ENCODE data around the gene ENOPH1. TPM values are rescaled to one million over a fixed set of nuclear protein-coding genes. Genes with fewer than 3 reads are reported as not detected.
"Not testable (repeated sequence)": the region's sequence is repeated elsewhere in the genome, so short reads cannot be mapped to it uniquely, and the experiment has no call there.

ENOPH1 gene
- 32.2 TPM for total RNA-seq

- peak; percentile 98 for DNase-seq
These were observed at the start of gene ENOPH1, which contains the start of gene HNRNPDL for GRCh38 chr4:82430193-82430963. Gene ENOPH1 (plus strand): TSS chr4:82430590. CDS start chr4:82430830, 240 bp downstream. Gene HNRNPDL (minus strand): TSS chr4:82430462. CDS start chr4:82429690, 772 bp downstream.

- DNase-seq: no peak
These were observed 49.6 kb upstream of the ENOPH1 start for GRCh38 chr4:82380831-82381230.

GRCh38 chr4:82381235-82381634 lies 49.2 kb upstream of the ENOPH1 start:
- no peak for DNase-seq

- DNase-seq: no peak
These were observed 48.6 kb upstream of the ENOPH1 start for GRCh38 chr4:82381661-82382296.

GRCh38 chr4:82382751-82383150 lies 47.6 kb upstream of the ENOPH1 start:
- no peak for DNase-seq

- DNase-seq: not testable (repeated sequence)
These were observed 44.1 kb upstream of the ENOPH1 start for GRCh38 chr4:82386312-82386711.

- DNase-seq: peak; percentile 19
These were observed 42.0 kb upstream of the ENOPH1 start for GRCh38 chr4:82388405-82388804.

GRCh38 chr4:82390061-82390460 lies 40.3 kb upstream of the ENOPH1 start:
- not testable (repeated sequence) for DNase-seq

- no peak for DNase-seq
These were observed 35.5 kb upstream of the ENOPH1 start for GRCh38 chr4:82394896-82395295.

- DNase-seq: no peak
These were observed 32.9 kb upstream of the ENOPH1 start for GRCh38 chr4:82397527-82397926.

- no peak for DNase-seq
These were observed 32.1 kb upstream of the ENOPH1 start for GRCh38 chr4:82398263-82398662.

GRCh38 chr4:82401600-82401999 lies 28.8 kb upstream of the ENOPH1 start:
- DNase-seq: no peak

GRCh38 chr4:82402196-82402775 lies 28.1 kb upstream of the ENOPH1 start:
- DNase-seq: no peak

GRCh38 chr4:82403725-82404124 lies 26.7 kb upstream of the ENOPH1 start:
- DNase-seq: no peak

GRCh38 chr4:82415061-82415460 lies 15.3 kb upstream of the ENOPH1 start:
- not testable (repeated sequence) for DNase-seq

GRCh38 chr4:82415922-82416365 lies 14.4 kb upstream of the ENOPH1 start:
- no peak for DNase-seq

- no peak for DNase-seq
These were observed 10.9 kb upstream of the ENOPH1 start for GRCh38 chr4:82419451-82419850.

- no peak for DNase-seq
These were observed 8.4 kb upstream of the ENOPH1 start for GRCh38 chr4:82421796-82422560.

GRCh38 chr4:82422616-82423015 lies 7.8 kb upstream of the ENOPH1 start:
- no peak for DNase-seq

GRCh38 chr4:82423245-82424054 lies 6.9 kb upstream of the ENOPH1 start:
- no peak for DNase-seq

- no peak for DNase-seq
These were observed 4.9 kb upstream of the ENOPH1 start for GRCh38 chr4:82425478-82425877.

Data from tongue (tissue), 2 donors.